Upper lobe of right lung (tissue), 1 donor: ENCODE data around the gene NTN5. TPM values are rescaled to one million over a fixed set of nuclear protein-coding genes. Genes with fewer than 3 reads are reported as not detected.
"Not testable (repeated sequence)": the region's sequence is repeated elsewhere in the genome, so short reads cannot be mapped to it uniquely, and the experiment has no call there.

Experiments used
- ATAC-seq: fragments of 200-7000 bp; cut with Tn5 transposase; one replicate; pipeline ENCODE4 v1.9.1; 2020; ENCODE audit warnings: mild to moderate bottlenecking, moderate library complexity
- DNase-seq: peaks from one replicate; pipeline ENCODE4 v3.0.0-alpha.2; 2020
- H3K27ac ChIP-seq: fragments of 200-600 bp; one replicate; pipeline ENCODE4 v1.8.0; 2022
- H3K27me3 ChIP-seq: fragments of 200-600 bp; one replicate; pipeline ENCODE4 v1.8.0; 2022; ENCODE audit warnings: mild to moderate bottlenecking
- H3K36me3 ChIP-seq: fragments of 200-600 bp; one replicate; pipeline ENCODE4 v1.8.0; 2022
- H3K4me1 ChIP-seq: fragments of 200-600 bp; one replicate; pipeline ENCODE4 v1.8.0; 2022
- H3K4me3 ChIP-seq: fragments of 200-600 bp; one replicate; pipeline ENCODE4 v1.8.0; 2022; ENCODE audit warnings: mild to moderate bottlenecking
- H3K9me3 ChIP-seq: fragments of 200-600 bp; one replicate; pipeline ENCODE4 v1.8.0; 2022
- intact Hi-C: fragments of 100-400 bp; cut with DNase I; formaldehyde crosslinking; loops from one replicate; pipeline ENCODE4 v1.11.0; 2022
- total RNA-seq: library from RNA; stranded (reverse); fragmentation: NEBNext Ultra II Directional; extraction: Animal tissue kit (Norgen Biotek cat#: 25700); gene quantifications from one replicate; pipeline ENCODE4 v1.2.1, GENCODE V29; 2021
- TF ChIP-seq, protein P1 (sequence below): fragments of 200-600 bp; IDR thresholded peaks from one replicate; pipeline ENCODE4 v1.8.0; 2022; ENCODE audit warnings: antibody characterized with exemption
- donor health status: DM: no; HTN: yes; CAD: no; lungs with severe emphysema.

The NTN5 gene
- total RNA-seq, 1 donor from 2014 or later: 1.2 TPM

- DNase-seq (no peak), ATAC-seq (no peak)
- intact Hi-C loops: no loop called here
- TF ChIP-seq, protein P1, sequence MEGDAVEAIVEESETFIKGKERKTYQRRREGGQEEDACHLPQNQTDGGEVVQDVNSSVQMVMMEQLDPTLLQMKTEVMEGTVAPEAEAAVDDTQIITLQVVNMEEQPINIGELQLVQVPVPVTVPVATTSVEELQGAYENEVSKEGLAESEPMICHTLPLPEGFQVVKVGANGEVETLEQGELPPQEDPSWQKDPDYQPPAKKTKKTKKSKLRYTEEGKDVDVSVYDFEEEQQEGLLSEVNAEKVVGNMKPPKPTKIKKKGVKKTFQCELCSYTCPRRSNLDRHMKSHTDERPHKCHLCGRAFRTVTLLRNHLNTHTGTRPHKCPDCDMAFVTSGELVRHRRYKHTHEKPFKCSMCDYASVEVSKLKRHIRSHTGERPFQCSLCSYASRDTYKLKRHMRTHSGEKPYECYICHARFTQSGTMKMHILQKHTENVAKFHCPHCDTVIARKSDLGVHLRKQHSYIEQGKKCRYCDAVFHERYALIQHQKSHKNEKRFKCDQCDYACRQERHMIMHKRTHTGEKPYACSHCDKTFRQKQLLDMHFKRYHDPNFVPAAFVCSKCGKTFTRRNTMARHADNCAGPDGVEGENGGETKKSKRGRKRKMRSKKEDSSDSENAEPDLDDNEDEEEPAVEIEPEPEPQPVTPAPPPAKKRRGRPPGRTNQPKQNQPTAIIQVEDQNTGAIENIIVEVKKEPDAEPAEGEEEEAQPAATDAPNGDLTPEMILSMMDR: no peak
- Histone ChIP-seq H3K4me1 (peaks cover 3% of the 10 kb centered on the region), H3K27ac (peak overlapping the region; percentile 65), H3K36me3 (no peaks in the 10 kb centered on the region), H3K4me3 (no peak overlapping the region), H3K27me3 (no peaks in the 10 kb centered on the region), H3K9me3 (no peaks in the 10 kb centered on the region)
Measured at GRCh38 chr19:48661711-48662090, 11.1 kb downstream of the NTN5 start.

DNA sequence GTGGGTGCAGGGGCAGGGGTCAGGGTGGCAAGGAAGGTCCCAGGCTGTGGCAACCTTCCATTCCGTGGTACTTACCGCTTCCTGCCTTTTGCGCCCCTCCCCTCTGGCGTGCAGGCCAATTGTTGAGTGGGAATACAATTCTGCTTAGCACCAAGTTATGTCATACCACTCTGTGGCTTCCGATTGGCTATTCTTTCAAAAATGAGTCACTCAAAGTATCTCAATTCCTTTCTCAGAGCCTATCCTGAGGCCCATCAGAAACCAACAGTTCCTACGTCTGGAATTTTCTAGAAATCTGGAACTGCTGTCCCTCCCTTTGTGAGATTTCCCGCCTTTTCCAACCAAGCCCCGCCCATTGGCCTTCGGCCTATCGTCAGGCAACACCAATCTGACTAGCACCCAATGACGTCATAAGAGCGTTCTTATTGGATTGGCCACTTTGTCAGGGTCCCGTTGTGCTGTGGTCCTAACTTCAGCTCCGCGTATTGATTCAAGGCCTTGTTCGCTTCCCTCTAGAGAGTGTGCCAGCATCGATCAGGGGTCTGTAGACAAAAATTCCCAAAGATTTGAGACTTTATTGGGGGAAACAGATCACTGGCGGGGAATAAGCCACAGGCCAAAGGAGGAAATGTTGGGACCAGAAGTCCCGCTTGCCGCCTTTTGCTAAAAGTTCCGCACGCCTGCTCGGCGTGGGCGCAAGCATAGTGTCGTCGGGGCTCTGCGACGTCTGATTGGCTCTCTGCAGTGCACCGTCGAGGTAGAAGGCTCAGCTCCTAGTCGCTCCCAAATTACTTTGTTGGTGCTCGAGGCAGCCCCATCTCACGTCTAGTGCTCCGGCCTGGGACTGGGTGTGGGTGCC is 11.7 kb downstream of the NTN5 start:
- peak; percentile 87 for ATAC-seq
- H3K27ac ChIP-seq: peak overlapping the region; percentile 65
- peak; percentile 90 for DNase-seq
- H3K9me3 ChIP-seq: no peaks in the 10 kb centered on the region
- peaks cover 3% of the 10 kb centered on the region for H3K4me1 ChIP-seq
- intact Hi-C loops: no loop called here
- H3K27me3 ChIP-seq: no peaks in the 10 kb centered on the region
- peak overlapping the region; percentile 1 for H3K4me3 ChIP-seq
- H3K36me3 ChIP-seq: no peaks in the 10 kb centered on the region
- TF ChIP-seq, protein P1: no peak

DNA sequence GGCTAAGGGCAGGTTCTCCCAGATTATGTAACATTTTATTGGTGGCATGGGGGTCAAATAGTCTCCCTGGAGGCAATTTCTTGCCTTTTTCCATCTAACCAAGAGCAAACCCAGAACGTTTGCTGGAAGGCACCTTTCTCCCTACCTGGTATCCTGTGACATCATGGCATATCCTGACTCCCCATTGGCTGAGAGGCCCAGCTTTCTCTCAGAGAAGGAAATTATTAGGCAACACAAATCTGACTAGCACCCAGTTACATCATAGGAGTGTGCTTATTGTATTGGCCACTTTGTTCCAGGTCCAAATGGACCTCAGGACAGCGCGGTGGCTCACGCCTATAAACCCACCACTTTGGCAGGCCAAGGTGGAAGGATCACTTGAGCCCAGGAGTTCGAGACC is 13.0 kb downstream of the NTN5 start:
- TF ChIP-seq, protein P1: no peak
- Histone ChIP-seq H3K27me3 (no peaks in the 10 kb centered on the region), H3K9me3 (no peaks in the 10 kb centered on the region), H3K36me3 (no peaks in the 10 kb centered on the region), H3K27ac (no peak overlapping the region), H3K4me1 (peaks cover 3% of the 10 kb centered on the region), H3K4me3 (no peak overlapping the region)
- DNase-seq: no peak
- intact Hi-C loops: no loop called here
- peak; percentile 75 for ATAC-seq

DNA sequence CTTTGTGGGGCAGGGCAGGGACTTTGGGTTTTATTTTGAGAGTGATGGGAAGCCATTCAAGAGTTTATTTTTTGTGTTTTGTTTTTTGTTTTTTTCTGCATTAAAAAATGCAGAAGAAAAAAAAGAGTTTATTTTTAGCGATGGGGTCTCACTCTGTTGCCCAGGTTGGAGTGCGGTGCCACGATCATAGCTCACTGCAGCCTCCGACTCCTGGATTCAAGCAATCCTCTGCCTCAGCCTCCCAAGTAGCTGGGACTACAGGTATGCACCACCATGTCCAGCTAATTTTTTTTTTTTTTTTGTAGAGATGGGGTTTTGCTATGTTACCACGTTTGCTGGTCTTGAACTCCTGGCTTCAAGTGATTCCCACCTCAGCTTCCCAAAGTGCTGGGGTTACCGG is 14.3 kb downstream of the NTN5 start:
- Histone ChIP-seq H3K36me3 (no peaks in the 10 kb centered on the region), H3K4me1 (peaks cover 3% of the 10 kb centered on the region), H3K27me3 (no peaks in the 10 kb centered on the region), H3K9me3 (no peaks in the 10 kb centered on the region), H3K4me3 (no peak overlapping the region), H3K27ac (no peak overlapping the region)
- no peak for DNase-seq
- intact Hi-C loops: no loop called here
- TF ChIP-seq, protein P1: no peak
- no peak for ATAC-seq

DNA sequence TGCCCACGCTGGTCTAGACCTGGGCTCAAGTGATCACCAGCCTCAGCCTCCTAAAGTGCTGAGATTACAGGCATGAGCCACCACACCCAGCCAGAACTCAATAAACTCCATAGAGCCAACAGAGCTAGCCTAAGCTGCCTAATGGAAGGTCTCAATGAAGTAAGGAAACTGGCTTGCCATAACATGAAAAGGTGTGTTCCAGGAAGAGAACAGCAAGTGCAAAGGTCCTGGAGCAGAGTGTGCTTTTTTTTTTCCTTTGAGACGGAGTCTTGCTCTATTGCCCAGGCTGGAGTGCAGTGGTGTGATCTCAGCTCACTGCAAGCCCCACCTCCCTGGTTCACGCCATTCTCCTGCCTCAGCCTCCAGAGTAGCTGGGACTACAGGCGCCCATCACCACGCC is 15.0 kb downstream of the NTN5 start:
- DNase-seq, H3K4me1 ChIP-seq, H3K36me3 ChIP-seq, ATAC-seq, H3K4me3 ChIP-seq, H3K27ac ChIP-seq, H3K9me3 ChIP-seq, intact Hi-C loops, H3K27me3 ChIP-seq: not testable (repeated sequence)

- intact Hi-C loops: no loop called here
- no peaks in the 10 kb centered on the region for H3K27me3 ChIP-seq
- no peak overlapping the region for H3K4me3 ChIP-seq
- no peaks in the 10 kb centered on the region for H3K36me3 ChIP-seq
- ATAC-seq (no peak), DNase-seq (no peak)
- no peaks in the 10 kb centered on the region for H3K9me3 ChIP-seq
- TF ChIP-seq, protein P1: no peak
- no peak overlapping the region for H3K27ac ChIP-seq
- peaks cover 3% of the 10 kb centered on the region for H3K4me1 ChIP-seq
Measured at GRCh38 chr19:48656840-48657474, 15.9 kb downstream of the NTN5 start.
